Erythroblast (primary cell): ENCODE results near the gene GKN1.

Source experiments
- GATA1 ChIP-seq: IDR thresholded peaks from 2 replicates; pipeline ENCODE4 v1.6.1; 2011; ENCODE audit warnings: low read depth, mild to moderate bottlenecking, control low read depth, low read length, moderate library complexity
- POLR2A ChIP-seq: IDR thresholded peaks from 2 replicates; pipeline ENCODE4 v1.6.1; 2011; ENCODE audit warnings: mild to moderate bottlenecking, low read length

DNA sequence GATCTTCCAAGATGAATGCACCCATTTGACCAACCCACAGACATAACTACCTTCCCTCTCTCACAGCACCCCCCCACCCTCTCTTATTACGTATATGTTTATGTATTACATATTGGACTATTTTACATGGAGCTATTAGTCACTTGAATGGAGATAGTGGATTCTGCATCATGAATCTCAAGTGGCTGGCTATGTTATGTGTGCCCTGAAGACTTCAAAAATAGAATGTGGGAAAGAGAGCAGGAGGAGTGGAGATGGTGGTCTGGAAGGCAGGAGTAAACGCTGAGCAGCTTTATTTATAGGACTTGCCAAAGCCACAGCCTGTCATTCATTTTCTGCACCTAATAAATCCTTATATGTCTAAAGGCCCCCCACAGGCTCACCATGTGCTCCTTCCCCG, 43.4 kb downstream of the GKN1 start:
- no peak for TF ChIP-seq POLR2A
- TF ChIP-seq GATA1: no peak
